GM23338 (cell line): Measurements from ENCODE around the gene SEMA5A.

Experiments
- CTCF ChIP-seq, 2 experiments: fragments of 200-600 bp in 1 of 2; sonication (generic) in 1 of 2; conservative IDR thresholded peaks; 2 replicates each; pipeline versions ENCODE4 v1.5.1 to v1.6.1; 2016 to 2017; ENCODE audit warnings: antibody characterized with exemption in 2 of 2, low read depth in 2 of 2, mild to moderate bottlenecking in 2 of 2, moderate library complexity in 1 of 2
- EZH2 ChIP-seq: fragments of 200-600 bp; sonication (generic); IDR thresholded peaks from one replicate; pipeline ENCODE4 v1.8.0; 2017; ENCODE audit warnings: antibody characterized with exemption, mild to moderate bottlenecking, low read depth; ENCODE audit not compliant: unreplicated experiment
- REST ChIP-seq: IDR thresholded peaks from one replicate; pipeline ENCODE4 v1.6.1; 2018; ENCODE audit warnings: antibody characterized with exemption; ENCODE audit not compliant: unreplicated experiment

DNA sequence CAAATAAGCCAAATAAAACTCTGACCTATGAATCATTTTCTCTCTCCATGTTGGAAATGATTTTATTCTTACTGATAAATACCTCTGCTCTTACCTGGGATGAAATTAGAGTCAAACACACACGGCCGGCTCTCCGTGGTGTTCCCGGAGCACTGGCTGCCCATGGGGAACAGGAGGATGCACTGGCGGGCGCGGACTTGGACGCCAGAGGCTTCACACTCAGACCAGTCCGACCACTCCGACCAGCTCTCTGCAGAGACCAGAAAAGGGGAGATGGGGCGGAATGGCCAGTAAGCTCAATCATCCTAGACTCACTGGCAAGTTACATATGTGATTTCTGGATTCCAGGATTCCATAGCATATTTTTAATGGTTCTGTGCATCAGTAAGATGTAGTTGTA, 494.1 kb downstream of the SEMA5A start:
- TF ChIP-seq CTCF (conservative IDR thresholded peaks at IDR 0.05; ENCODE audit: low read depth in 2 of 2) (no peak), REST (no peak), EZH2 (no peak)
